Esophagus squamous epithelium (tissue), 4 donors: ENCODE results near the gene CACNA1I.

ENCODE experiments used
- CTCF ChIP-seq, 6 experiments: fragments of 450-650 bp in 4 of 6; fragments of 200-600 bp in 2 of 6; sonication (generic) in 2 of 6; IDR thresholded peaks; one replicate each; pipeline ENCODE4 v1.5.1; 2016 to 2019; ENCODE audit warnings: antibody characterized with exemption in 6 of 6, mild to moderate bottlenecking in 4 of 6, moderate library complexity in 4 of 6
- POLR2A ChIP-seq, 4 donors: fragments of 450-650 bp; IDR thresholded peaks; one replicate each; pipeline ENCODE4 v1.6.1; 2017; ENCODE audit warnings: antibody characterized with exemption in 4 of 4, mild to moderate bottlenecking in 4 of 4, moderate library complexity in 3 of 4

- TF ChIP-seq CTCF (IDR thresholded peaks at IDR 0.05) (no peak), POLR2A (IDR thresholded peaks at IDR 0.05) (no peak)
Measured at GRCh38 chr22:39527481-39527961, 43.0 kb upstream of the CACNA1I start.
